Measurements from ENCODE around the gene ECI1. TPM values are rescaled to one million over a fixed set of nuclear protein-coding genes. Genes with fewer than 3 reads are reported as not detected.
A peak's percentile ranks its signal among the peaks of the same experiment; 100 is the strongest.

Gene ECI1
- total RNA-seq, result 32.3 and 37.8 TPM in 2 replicates

- peak; percentile 95 for DNase-seq
Measured at GRCh38 chr16:2251296-2252111, at the start of gene ECI1. Gene ECI1 (minus strand): TSS chr16:2251587. CDS start chr16:2251566, 21 bp downstream.

- no peak for DNase-seq
Measured at GRCh38 chr16:2299915-2300192, 48.5 kb upstream of the ECI1 start.

- no peak for DNase-seq
Measured at GRCh38 chr16:2299121-2299914, 47.9 kb upstream of the ECI1 start.

- DNase-seq, result no peak
Measured at GRCh38 chr16:2298621-2299020, 47.2 kb upstream of the ECI1 start.

- DNase-seq, result no peak
Measured at GRCh38 chr16:2297506-2297860, 46.1 kb upstream of the ECI1 start.

- peak; percentile 74 for DNase-seq
Measured at GRCh38 chr16:2296661-2297505, 45.5 kb upstream of the ECI1 start.

- no peak for DNase-seq
Measured at GRCh38 chr16:2295056-2295798, 43.8 kb upstream of the ECI1 start.

- DNase-seq, result no peak
Measured at GRCh38 chr16:2292221-2292620, 40.8 kb upstream of the ECI1 start.

- no peak for DNase-seq
Measured at GRCh38 chr16:2289282-2289681, 37.9 kb upstream of the ECI1 start.

- peak; percentile 38 for DNase-seq
Measured at GRCh38 chr16:2288726-2289125, 37.3 kb upstream of the ECI1 start.

- DNase-seq, result no peak
Measured at GRCh38 chr16:2287916-2288547, 36.6 kb upstream of the ECI1 start.

- no peak for DNase-seq
Measured at GRCh38 chr16:2286550-2286949, 35.2 kb upstream of the ECI1 start.

- no peak for DNase-seq
Measured at GRCh38 chr16:2285731-2286191, 34.4 kb upstream of the ECI1 start.

- no peak for DNase-seq
Measured at GRCh38 chr16:2284797-2285576, 33.6 kb upstream of the ECI1 start.

- DNase-seq, result no peak
Measured at GRCh38 chr16:2284001-2284770, 32.8 kb upstream of the ECI1 start.

GRCh38 chr16:2282866-2283555 lies 31.6 kb upstream of the ECI1 start:
- DNase-seq, result no peak

GRCh38 chr16:2282262-2282661 lies 30.9 kb upstream of the ECI1 start:
- no peak for DNase-seq

- DNase-seq, result no peak
Measured at GRCh38 chr16:2280981-2281542, 29.7 kb upstream of the ECI1 start.

GRCh38 chr16:2280461-2280860 lies 29.1 kb upstream of the ECI1 start:
- DNase-seq, result no peak

All from dermis blood vessel endothelial cell (primary cell).